UCSD-AML1 (cell line): ENCODE data around the gene ROPN1B.

ENCODE experiments used
- DNase-seq: peaks from one replicate; lab custom pipeline; 2025; ENCODE audit not compliant: unreplicated experiment; lab: John Stamatoyannopoulos, UW

The ROPN1B gene

DNA sequence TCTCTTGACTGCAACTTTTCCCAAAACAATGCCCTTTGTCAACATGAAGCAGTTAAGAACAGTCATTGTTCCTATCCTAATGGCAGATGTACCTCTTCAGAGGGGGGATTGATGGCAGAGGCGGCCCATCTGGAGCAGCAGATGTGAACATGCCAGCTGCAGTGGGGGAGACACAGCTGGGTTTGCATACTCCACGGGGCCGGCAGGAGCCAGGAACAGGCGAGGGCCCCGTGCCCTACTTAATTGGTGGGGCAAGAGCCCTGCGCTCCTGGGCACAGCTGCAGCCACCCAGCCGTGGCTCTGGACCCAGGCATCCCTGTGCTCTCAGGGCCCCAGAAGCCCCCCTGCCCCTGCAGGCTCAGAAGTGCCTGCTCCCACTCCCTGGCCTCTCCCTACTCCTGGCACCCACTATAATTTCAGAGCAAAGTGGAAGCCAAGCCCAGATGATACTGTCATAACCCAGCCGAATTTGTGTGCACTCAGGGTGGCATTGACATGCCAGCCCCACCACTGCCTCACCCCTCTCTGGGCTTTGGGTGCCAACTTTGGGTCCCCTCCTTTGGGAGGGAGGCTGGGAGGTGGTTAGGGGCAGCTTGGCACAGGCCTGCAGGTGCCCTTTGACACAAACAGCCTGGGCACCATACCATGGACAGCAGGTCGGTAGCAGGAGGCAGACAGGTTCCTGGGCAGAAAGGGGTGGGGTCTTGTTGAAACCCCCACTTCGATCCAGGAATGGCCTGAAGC lies 34.6 kb downstream of the ROPN1B start:
- DNase-seq = no peak

DNA sequence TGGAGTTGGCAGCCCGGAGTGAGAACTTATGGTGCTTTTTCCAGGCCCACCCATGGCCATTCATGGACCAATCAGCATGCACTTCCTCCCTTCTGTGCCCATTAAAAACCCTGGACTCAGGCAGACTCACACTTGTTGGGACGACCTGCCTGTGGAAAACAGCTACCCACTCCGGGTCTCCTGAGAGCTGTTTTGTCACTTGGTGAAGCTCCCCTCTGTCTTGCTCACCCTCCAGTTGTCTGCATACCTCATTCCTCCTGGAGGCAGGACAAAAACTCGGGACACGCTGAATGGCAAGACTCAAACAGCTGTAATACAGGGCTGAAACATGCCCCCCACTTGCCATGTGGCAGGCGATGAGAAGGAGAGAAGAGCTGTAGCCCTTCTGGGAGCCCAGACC lies 35.2 kb downstream of the ROPN1B start:
- no peak for DNase-seq

DNA sequence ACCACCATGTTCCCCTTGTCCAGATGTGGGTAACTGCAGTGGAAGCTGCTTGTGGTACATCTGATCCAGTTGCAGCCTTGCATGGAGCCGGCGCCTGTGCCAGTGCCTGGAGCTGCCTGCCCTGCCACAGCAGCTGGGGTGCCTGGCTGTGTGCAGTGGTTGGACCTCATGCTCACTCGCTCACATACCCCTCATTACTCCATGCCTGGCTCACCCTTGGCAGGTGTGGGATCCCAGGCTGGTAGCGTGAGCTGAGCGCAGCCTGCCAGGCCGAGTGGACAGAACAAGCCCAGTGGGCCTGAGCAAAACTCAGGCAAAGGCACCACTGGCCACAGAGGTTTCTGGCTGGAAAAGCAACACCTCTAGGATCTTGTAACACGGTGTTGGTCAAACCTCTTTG lies 35.7 kb downstream of the ROPN1B start:
- DNase-seq = no peak

DNA sequence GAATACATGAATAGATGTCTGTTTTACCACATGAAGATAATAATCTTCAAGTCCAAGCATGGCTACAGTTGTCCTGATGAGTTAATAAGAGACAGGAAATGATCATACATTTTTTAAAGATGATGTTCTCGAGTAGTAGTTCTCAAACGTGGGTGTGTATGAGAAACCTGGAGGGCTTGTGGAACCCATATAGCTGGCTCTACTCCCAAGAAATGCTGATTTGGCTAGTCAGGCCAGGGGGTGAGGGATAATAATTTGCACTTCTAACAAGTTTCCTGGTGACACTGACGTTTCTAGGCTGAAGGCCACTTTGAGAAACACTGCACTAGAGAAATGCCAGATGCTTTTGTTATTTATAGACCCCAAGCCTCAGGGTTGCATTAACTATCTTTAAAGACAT lies 37.0 kb downstream of the ROPN1B start:
- DNase-seq = no peak

DNA sequence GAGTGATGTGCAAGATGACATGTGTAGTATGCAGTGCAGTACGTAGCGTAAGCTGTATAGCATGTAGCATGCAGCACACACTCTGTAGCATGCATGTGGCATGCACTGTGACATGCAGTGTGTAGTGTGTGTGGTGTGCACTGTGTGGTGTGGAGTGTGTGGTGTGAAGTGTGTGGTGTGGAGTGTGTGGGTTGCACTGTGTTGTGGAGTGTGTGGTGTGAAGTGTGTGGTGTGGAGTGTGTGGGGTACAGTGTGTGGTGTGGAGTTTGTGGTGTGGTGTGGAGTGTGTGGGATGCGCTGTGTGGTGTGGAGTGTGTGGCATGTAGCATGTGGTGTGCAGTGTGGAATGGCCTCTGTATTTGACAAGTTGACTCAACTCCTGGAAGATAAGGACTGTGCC lies 39.2 kb downstream of the ROPN1B start:
- no peak for DNase-seq

DNA sequence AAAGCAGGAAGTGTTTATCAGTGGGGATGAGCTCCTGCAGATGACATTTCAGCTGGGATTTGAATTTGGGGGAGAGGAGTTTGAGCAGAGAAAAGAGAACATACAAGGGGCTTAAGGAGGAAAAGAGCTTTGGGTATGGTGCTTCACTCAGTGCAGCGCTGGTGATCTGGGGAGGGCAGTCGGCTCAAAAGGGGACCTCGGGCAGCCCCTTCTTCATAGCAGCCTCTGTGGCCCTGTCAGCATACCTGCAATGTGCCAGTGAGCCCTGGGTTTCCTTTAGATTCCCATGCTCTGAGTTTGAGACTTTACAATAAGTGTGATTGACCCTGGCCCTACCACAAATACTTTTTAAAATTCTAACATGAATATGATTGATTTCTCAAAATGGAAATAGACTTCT lies 40.2 kb downstream of the ROPN1B start:
- DNase-seq = no peak

DNA sequence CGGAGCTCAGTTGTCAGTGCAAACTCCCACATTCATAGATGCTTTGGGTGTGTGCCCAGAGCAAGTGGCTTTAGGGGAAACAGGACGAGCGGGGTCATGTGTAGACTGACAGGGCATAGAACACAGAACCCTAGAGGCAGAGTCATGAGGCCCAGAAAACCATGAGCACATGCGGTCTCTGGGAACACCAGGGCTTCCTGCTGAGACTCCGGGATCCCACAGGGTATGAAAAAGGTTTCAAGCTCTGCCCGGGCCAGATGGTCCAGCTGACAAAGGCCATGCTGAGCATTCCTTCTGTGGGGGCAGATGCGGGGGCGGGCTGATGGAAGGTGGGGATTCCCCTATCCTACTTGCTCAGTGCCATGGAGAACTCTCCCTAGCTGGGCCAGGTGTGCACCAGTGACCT lies 44.8 kb downstream of the ROPN1B start:
- DNase-seq = no peak

DNA sequence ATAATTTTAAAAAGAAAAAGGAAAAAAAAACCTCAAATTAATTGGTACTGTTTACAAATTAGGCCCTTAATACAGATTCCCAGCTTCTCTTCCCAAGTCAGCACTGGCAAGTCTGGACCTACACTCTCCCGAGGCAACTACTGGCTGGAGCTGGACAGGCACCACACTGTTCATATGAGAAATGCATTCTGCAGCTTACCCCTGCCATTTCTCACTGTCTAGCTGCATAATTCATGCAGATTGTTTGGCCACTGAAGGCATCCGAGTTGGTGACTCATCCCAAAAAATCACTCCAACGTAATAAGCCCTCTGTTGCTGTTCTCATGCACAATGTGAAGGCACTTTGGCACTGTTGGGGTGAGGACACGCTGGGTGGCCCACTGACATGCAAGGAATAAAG lies 45.3 kb downstream of the ROPN1B start:
- no peak for DNase-seq

DNA sequence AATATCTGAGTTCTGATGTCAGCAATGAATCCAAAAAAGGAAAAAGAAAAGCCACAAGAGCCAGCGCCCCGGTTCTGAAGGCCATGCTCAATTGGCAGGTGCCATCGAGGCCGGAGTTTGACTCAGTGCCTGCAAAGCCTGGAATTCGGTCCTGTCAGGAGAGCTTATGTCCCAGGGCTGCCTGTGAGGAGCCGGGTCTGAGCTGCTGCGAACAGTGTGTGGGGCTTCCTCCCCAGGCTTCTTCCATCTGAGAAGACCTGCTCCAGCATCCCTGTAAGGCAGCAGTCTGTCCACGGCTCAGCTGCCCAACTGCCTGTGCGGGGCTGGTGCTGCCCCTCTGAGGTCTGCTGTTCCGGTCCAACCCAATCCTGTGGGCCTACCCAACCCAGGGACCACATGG lies 46.1 kb downstream of the ROPN1B start:
- no peak for DNase-seq

DNA sequence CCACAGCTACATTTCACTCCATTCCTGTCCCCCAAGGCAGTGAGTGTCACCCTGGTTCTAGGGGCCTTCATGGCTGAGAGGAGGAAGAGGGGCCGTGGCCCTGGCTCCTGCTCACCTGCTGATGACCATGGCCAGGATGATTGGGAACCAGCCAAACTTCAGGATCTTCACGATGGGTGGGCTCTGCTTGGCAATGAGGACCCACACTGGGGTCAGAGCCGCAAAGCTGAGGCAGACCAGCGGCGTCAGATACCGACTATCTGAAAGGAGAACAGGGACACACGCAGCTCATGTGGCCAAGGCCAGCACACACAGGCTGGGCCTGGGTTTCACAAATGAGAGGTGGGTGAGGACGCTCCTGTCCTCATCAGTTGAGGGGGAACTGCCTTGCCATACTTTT lies 47.6 kb downstream of the ROPN1B start:
- no peak for DNase-seq

DNA sequence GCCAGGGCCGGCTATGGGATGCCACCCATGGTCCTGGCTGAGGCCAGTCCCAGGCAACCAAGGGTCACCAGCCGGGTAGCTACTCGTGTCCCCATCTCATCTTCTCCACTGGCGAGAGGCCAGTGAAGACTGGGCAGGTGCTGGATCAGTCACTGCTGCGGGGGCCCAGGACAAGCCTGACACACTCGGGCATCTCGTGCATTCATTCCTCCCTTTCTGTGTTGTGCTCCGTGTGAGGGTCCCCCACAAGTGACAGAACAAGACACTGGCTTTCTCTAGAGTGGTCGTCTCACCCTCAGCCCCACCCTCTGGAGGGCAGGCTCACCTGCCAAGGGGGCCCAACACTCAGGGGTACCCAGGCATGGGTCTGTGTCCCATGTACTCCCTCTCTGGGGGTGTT lies 48.4 kb downstream of the ROPN1B start:
- DNase-seq = no peak

DNA sequence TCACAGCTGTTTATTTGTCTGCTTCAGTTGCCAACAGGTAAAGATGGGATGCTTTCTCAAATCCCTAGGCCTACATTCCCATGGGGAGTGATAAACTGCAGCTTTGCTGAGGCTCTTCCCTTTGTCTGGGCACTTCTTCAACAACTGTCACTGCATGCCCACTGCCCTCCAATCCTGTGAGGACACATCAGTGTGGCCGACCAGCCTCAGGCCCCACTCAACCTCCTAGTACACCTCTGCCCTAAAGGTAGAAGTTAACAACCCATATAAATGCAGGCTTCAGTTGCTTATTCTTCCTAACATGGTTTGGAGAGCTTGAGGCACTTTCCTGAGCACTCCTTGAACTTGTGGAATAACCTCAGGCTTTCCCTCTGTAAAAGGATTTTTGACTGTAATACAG lies 49.6 kb downstream of the ROPN1B start:
- no peak for DNase-seq

DNA sequence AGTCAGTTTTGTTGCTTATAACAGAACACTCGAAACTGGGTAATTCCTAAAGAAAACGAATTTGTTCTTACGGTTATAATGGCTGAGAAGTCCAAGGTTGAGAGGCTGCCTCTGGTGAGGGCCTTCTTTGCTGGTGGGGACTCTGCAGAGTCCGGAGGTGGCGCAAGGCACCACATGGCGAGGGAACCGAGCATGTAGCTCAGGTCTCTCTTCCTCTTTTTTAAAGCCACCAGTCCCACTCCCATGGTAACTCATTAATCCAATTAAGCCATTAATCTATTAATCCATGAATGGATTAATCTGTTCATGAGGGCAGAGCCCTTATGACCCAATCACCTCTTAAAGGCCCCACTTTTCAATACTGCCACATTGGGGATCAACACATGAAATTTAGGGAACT lies 50.0 kb downstream of the ROPN1B start:
- no peak for DNase-seq

DNA sequence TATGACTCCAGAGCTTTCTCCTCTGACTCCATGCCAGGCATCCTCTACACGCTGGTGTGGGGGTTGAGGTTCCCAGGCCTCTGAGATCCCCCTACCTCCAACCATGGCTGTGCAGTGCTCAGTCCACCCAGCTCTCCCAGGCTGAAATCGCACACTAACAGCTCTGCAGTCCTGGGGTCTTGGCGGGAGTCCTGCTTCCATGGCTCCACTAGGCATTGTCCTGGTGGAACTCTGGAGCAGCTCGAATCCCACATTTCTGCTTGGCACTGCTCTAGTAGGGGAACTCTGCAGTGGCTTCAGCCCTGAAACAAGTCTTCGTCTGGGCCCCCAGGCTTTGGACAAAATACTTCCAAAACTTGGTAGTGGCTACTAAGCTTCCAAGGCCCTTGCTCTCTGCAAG lies 50.7 kb downstream of the ROPN1B start:
- no peak for DNase-seq

DNA sequence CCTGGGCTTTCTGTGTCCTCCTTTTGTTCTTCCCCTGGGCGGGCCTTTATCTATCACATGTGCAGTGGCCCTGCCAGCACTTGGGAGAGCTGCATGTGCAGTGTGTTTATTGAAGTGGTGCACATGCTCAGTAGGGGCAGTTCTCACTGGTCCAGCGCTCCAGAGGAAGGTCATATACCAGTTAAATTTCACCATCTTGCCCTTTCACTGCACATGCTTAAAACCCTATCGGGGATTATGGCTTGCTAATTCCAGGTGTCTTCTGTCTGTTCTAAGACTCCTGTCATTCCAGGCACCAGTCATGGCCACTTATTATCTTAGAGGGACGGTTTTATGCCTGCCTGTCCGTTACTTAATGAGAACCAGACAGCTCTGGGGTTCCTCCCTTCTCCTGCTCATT lies 52.2 kb downstream of the ROPN1B start:
- DNase-seq = no peak

DNA sequence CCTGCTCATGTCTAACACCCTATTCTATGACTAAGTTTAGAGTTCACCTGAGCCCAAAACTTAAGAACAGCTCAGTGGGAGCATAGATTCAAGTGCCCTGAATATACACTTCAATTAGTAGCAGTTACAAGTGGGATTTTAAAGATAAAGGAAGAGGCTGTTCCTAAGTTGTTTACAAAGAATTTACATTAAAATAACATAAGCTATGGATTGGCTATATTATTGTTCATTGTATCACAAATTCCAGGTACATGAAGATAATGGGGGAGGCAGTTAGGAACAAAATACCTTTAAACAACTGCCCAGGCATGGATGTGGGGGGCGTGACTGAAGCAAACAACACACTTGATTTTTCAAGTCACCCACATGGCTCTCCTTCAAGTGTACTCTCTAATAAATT lies 52.7 kb downstream of the ROPN1B start:
- DNase-seq = no peak

DNA sequence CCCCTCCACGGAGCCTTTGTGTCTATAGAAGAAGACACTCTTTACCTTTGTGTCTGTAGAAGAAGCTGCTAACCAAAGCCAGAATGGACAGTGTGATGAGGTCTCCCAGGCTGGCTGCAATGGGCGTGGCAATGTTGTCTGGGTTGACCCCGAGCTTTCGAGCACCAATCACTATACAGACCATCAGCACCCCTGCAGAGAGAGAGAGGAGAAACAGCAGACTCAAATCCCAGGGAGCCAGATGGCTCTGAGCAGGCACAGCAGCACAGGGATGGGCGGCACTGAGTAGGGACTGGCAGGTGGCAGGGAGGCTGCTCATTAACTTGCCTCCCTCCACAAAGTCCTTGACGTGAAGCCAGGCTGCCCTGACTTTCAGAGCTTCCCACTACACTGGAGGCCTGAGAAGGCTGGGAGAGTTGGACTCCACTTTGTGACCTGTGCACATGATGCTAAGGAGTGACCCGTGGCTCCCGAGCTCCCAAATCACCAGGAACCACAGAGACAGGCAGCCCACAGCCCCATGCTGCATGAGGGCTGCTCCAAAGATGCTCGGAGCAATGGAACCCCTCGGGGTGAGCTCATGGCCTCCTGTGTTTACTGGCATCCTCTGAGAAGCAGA lies 53.9 kb downstream of the ROPN1B start:
- DNase-seq = no peak

DNA sequence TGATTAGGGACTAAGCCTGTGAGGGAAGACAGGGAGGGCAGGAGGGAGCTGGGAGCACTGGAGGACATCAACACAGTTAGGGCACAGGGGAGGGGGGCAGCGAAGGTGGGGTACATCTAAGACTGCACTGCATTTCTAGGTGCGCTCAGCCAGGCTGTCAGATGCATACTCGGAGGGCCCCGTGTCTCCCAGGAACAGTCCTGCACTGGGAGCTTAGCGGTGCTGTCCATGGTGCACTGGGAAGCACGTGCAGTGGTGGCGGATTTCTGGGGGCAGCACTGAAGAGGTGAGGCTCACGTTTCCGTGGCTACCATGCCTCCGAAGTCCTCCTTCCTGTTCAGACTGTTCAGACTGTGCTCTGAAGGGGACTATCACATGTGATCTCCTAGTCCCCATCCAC lies 54.4 kb downstream of the ROPN1B start:
- DNase-seq = no peak

DNA sequence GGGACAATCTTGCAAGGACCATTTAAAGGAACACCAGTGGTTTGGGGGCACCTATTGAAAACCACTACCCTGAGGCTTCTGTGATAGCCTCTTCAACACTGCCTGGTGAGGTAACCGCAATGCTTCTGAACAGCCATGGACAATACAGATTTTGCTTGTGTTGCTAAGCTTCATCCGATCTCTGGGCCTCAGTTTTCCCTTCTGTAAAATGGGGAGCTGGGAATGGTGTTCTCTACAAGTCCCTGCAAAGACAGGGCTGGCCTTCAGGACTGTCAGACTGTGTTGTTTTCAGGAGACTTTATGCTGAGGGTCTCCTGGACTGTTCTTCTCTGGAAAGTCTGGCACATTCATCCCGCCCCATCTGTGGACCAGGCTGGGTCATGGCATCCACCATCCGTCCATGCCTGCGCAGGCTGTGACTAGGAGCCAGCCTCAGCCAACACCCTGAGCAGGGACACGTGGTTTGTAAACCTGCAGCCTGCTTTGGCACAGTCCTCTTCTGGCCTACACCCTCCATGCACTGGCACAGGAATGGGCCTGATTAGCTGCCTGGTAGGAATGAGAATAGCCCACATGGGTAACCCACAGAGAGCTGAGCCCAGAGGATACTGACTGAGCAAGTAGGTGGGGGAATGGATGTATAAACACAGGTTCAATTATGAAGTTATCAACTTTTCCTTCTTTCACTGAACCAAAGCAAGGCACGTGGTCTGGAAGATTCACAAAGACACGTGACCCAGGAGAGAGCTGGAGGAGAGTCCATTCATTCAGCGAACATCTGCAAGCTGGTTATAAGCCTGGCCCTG lies 55.3 kb downstream of the ROPN1B start:
- DNase-seq = no peak

DNA sequence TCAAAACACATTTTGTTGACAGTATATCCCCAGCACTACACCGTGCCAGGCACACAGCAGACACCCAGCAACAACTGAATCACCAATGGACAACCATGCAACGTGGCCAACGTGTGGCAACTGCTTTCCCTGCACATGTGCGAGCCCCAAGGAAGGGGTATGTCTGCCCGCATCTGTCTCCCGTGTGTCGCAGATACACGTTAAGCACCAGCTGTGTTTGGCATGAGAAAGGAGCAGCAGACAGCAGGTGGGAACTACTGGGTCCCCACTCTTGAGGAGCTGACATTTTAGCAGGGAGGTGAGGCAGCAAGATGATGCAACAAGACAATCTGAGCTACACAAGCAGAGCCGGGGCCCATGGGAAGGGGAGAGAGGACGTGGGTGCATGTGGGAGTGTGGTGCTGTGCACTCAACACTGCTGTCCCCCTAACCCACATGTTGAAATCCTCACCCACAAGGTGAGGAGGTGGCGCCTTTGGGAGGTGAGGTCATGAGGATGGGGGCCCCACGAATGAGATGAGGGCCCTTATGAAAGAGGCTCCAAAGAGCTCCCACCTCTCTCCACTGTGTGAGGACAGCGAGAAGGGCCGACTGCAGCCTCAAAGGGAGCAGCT lies 56.2 kb downstream of the ROPN1B start:
- no peak for DNase-seq

DNA sequence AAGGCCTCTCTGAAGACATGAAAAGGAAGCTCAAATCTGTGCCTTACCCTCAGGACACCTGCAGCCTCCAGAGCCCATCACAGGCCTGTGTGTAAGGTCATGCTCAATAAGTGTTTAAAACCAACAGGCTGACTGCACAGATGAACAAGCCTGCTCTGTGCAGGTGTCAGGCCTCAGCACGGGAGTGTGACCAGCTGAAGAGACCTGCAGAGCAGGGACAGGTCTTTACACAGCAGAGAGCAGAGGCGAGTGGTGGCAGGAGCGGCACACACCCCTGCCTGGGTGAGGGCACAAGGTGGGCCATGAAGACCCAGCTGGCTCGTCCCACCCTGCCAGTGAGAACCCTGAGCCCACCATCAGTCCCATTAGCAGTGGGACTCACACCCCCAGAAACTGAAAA lies 56.9 kb downstream of the ROPN1B start:
- DNase-seq = no peak

DNA sequence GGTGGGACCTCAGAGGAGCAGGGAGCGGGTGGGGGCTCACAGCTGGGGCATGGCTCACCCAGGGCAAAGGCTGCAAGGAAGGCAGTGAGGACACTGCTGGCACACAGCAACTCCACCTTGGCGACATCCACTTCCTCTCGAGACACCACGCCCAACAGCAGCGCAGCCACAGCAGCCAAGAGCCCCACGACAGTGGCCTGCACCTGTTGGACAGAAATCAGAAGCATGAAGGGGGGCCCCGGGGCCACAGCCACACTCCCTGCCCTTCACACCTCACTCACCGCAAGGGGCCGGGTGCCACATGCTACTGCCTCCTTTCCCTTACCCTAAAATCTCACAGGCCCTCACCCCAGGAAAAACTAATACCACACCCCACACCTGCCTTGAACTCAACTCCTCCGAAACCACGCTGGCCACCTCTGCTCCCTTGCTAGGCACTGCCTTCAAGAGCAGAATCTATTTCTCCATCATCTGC lies 57.3 kb downstream of the ROPN1B start:
- DNase-seq = no peak
